Activated CD8-positive, alpha-beta memory T cell treated with anti-CD3 and anti-CD28 coated beads, Interleukin-2, amount 50 U/mL, for 1 hour (primary cell): ENCODE data around the gene DTNB.
"Not testable (repeated sequence)": the region's sequence is repeated elsewhere in the genome, so short reads cannot be mapped to it uniquely, and the experiment has no call there.

Experiments
- DNase-seq: peaks from one replicate; pipeline ENCODE4 v3.0.0-alpha.2; 2020; ENCODE audit errors: extremely low read depth

DTNB gene

DNA sequence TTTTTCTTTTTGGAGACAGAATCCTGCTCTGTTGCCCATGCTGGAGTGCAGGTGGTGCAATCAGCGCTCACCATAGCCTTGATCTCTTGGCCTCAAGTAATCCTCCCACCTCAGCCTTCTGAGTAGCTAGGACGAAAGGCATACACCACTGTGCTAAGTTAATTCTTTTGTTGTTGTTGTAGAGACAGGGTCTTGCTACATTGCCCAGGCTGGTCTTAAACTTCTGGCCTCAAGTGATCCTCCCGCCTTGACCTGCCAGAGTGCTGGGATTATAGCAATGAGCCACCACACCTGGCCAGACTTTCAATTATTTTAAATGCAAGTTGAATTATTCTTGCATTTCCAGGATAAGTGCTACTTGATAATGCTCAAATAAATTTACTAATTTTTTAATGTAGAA, 126.5 kb downstream of the DTNB start:
- DNase-seq, result no peak

DNA sequence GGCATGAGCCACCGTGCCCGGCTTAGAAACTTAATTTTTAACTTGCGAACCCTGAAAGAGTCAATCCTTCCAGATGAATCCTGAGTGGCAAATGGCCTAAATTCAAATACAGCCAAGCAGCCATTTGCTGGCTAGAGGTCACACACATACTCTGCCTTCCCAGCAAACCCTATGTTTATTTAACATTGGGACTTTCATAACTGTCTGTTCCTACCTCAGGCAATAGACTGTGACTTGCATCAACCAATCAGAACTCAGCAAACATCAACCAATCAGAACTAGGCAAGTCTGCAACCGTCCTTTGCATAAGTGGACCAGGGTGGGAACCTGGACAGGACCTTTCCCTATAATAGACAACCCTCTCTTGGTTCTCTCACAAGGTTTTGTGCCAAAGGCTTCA, 127.5 kb downstream of the DTNB start:
- DNase-seq, result no peak

DNA sequence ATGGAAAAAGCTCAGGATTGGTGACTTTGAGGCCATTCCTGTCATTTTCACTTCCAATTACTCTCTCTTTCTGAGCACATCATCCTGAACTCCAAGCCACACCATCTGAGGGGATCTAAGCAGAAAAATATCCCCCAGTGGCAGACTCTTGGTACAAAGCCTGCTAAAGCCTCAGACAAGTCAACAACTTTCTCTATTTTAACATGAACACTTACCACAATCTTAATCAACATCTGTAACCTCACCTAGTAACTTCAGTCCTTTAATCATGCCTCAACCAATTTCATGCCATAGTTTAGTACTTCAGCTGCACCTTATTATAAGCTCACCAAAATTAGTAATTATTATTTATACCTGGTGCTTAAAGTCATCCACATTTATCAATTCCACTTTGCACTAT, 128.9 kb downstream of the DTNB start:
- DNase-seq, result no peak

DNA sequence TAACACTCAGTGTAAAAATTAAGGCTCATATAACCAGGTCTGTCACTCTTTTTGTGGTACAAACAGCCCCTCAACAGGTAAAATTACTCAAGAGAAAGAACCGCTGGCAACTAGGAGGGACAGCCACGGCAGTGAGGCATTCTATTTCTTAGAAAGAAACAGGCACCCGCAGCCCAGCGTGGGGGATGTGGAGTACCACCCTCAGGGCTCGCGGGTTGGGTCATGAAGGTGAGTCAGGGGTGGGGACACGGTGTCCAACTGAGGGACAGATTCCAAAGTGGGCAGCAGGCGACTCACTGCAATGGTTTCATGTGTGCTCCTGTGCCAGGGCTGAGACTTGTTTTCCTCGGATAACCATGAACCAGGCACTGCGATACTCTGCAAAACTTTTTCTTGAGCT, 129.4 kb downstream of the DTNB start:
- DNase-seq, result no peak

DNA sequence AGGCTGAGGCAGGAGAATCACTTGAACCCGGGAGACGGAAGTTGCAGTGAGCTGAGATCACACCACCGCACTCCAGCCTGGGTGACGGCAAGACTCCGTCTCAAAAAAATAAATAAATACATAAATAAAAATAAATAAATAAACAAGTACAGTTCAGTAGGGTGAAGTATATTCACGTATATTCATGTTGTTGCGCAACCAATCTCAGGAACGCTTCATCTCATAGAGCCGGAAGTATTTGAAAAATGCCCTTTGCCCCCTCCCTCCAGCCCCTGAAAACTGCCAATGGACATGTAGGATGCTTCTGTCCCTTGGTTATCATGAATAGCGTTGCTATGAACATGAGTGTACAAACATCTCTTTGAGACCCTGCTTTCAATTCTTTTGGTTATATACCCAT, 132.0 kb downstream of the DTNB start:
- DNase-seq, result no peak

DNA sequence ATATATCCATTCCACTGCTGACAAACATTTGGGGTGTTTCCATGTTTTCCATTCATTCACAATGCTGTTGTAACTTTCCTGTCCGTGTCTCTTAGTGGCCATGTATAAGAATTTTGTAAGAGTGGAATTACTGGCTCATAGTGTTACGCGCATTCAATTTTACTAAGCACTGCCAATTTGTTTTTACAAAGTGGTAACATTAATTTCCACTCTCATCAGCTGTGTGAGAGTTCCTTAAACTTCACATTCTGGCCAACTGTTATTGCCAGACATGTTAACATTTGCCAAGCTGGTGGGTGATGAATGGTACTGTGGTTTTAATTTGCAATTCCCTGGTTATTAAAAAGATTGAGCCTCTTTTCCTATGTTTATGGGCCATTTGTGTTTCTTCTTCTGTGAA, 134.2 kb downstream of the DTNB start:
- DNase-seq, result no peak

DNA sequence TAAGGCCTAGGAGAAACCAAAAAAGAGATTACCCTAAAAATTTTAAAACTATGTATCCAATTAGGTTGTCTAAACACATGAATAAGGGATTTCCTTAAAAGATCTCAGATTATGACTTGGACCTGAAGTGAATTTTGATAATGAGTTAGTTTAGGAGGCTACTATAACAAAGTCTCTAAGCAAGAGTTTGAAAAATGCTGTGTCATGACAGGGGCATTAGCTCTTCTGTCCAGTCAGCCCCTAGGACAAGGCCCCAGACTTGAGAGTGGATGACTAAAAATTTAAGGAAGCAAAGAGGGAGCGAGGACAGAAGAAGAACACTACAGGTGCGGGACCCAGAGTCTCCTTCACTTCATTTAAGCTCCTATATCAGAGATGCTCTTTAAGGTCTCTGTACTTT, 135.9 kb downstream of the DTNB start:
- DNase-seq, result no peak

DNA sequence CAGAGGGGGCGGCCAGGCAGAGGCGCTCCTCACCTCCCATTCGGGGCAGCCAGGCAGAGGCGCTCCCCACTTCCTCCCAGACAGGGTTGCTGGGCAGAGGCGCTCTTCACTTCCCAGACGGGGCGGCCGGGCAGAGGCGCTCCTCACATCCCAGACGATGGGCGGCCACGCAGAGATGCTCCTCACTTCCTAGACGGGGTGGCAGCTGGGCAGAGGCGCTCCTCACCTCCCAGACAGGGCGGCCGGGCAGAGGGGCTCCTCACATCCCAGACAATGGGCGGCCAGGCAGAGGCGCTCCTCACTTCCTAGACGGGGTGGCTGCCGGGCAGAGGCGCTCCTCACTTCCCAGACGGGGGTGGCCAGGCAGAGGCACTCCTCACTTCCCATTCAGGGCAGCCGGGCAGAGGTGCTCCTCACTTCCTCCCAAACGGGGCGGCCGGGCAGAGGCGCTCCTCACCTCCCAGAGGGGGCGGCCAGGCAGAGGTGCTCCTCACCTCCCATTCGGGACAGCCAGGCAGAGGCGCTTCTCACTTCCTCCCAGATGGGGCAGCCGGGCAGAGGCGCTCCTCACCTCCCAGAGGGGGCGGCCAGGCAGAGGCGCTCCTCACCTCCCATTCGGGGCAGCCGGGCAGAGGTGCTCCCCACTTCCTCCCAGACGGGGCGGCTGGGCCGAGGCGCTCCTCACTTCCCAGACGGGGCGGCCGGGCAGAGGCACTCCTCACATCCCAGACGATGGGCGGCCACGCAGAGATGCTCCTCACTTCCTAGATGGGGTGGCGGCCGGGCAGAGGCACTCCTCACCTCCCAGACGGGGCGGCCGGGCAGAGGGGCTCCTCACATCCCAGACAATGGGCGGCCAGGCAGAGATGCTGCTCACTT, 137.7 kb downstream of the DTNB start:
- not testable (repeated sequence) for DNase-seq

DNA sequence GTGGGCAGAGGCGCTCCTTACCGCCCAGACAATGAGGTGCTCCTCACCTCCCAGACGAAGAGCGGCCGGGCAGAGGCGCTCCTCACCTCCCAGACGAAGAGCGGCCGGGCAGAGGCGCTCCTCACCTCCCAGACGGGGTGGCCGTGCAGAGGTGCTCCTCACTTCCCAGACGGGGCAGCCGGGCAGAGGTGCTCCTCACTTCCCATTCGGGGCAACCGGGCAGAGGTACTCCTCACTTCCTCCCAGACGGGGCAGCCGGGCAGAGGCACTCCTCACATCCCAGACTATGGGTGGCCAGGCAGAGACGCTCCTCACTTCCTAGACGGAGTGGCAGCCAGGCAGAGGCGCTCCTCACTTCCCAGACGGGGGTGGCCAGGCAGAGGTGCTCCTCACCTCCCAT, 138.4 kb downstream of the DTNB start:
- DNase-seq, result not testable (repeated sequence)

DNA sequence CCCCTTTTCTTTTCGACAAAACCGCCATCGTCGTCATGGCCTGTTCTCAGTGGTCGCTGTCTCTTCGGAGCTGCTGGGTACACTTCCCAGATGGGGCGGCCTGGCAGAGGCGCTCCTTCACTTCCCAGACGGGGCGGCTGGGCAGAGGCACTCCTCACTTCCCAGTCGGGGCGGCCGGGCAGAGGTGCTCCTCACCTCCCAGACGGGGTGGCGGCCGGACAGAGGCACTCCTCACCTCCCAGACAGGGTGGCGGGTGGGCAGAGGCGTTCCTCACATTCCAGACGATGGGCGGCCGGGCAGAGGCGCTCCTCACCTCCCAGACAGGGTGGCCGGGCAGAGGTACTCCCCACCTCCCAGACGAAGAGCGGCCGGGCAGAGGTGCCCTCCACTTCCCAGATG, 138.9 kb downstream of the DTNB start:
- DNase-seq, result no peak

DNA sequence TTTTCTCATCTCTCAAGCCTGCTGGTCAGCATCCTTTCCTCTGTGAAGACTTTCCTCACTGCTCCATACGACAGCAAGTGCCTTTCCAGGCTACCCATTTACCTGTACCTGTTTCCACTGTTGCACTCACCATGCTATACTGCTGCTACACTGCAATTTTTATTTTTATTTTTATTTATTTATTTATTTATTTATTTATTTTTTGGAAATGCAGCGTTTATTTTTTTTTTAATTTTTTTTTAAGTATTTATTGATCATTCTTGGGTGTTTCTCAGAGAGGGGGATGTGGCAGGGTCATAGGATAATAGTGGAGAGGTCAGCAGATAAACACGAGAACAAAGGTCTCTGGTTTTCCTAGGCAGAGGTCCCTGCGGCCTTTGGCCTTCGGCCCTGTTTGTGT, 139.6 kb downstream of the DTNB start:
- not testable (repeated sequence) for DNase-seq

DNA sequence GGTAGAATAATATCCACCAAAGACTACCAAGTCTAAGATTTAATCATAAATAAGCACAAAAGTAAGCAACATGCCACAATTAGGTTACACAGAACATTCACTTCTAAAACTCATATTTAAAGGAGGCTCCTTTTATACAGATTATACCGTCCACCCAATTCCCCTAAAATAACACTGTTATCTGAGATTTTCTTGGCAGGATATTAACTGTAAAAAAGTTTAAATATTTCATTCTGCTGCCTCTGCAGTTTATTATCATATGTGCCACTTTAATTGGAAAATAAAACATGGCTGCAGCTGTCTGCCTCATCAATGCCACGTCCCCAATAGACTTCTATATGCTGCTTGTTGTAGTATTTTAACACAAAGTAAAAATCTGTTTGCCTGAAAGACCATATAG, 140.9 kb downstream of the DTNB start:
- DNase-seq, result no peak

DNA sequence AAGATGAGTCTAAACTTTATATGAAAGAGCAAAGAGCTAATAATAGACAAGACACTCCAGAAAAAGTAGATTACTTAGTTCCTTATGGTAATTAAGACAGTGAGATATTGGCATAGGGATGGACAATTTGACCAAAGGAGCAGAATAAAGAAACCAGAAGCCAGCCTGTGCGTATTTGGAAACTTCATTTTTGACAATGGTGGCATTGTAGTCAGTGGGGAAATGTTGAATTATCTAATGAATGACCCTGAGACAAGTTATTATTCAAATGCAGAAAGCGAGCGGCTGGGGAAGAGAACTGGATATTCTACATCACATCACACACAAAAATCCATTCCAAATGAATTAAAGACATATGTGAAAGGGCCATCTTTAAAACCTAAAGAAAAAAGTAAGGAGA, 144.3 kb downstream of the DTNB start:
- DNase-seq, result no peak

DNA sequence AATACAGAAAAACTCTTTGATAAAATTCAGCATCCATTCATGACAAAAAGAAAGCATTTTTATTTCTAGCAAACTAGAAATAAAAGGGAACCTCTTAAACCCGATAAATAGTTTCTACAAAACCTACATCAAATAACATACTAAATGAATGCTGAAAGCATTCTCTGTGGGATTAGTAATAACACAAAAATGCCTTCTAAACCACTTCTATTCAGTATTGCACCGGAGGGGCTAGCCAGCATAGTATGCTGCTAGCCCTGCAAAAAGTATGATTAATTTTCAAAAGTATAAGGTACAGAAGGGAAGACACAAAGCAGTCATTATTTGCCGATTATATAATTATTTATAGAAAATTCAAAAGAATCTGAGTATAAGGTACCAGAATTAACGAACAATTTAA, 145.2 kb downstream of the DTNB start:
- DNase-seq, result no peak

DNA sequence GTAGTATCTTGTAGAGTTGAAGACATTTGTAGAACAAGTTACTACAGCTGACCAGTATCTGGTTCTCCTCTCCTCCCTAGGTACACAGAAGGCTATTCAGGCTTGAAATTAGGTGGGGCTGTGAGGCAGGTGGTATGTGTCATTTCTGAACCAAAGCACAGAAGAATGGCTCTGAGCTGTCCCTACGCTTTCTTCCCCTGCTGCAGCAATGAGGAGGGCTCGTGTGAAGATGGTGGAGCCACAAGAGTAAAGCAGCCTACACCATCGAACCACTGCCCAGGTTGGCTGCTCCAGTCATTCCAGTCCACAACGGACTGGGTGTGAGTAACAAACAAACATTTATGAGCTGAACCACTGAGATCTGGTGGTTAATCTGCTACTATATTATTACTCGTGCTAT, 148.9 kb downstream of the DTNB start:
- no peak for DNase-seq

DNA sequence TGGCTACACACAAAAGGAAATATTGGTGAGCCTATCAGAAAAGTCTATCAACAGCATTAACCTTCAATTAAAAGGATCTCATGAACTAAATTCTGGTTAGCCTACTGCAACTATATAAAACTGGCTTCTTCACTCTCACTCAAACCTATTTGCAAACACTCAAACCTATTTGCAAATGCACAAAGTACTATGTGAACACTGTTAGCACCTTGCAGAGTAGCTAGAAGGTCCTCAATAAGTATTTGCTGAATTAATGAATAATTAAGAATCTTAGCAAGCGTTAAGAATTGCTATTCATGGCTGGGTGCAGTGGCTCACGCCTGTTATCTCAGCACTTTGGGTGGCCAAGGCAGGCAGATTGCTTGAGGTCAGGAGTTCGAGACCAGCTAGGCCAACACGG, 150.3 kb downstream of the DTNB start:
- DNase-seq, result no peak

DNA sequence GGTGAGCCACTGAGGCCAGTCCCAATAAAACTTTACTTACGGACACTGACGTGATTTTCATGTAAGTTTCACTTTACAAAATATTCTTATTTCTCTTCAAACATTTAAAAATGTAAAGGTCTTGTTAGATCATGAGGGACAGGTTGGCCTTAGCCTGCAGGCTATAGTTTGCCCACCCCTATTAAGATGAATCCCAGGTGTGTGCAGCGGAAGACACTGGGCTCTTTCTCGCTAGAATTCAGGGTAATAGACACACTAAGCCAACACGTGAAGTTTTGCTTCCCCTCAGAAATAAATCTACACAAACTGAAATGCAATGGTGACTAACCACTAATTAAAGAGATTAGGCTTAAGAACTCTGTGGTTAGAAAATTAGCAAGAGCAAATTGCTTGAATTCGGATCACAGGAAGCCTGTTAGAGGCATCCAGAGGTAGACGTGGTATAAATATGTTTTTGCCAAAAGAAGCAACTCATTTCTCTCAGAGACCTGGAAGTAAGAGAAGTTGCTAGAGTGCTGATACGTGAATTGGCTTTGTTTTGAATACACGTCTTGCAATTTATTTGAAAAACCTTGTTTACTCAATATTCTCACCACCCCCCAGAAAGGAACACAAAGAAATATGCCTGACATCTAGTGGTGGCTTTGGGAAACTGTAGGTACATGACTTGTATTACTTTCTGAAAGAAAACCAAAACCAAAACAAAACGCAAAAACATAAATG, 151.6 kb downstream of the DTNB start:
- no peak for DNase-seq

DNA sequence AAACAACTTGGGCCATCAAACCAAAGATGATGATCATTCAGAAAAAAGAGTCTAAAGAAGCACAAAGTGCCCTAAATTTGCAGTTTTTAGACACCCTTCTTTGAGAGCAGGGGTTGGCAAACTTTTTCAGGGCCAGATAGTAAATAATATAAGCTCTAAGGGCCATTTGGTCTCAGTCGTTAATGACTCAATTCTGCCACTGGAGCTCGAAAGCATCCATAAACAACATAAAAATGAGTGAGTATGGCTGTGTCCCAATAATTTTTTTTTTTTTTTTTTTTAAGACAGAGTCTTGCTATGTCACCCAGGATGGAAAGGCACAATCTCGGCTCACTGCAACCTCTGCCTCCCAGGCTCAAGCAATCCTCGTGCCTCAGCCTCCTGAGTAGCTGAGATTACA, 152.3 kb downstream of the DTNB start:
- DNase-seq, result no peak

DNA sequence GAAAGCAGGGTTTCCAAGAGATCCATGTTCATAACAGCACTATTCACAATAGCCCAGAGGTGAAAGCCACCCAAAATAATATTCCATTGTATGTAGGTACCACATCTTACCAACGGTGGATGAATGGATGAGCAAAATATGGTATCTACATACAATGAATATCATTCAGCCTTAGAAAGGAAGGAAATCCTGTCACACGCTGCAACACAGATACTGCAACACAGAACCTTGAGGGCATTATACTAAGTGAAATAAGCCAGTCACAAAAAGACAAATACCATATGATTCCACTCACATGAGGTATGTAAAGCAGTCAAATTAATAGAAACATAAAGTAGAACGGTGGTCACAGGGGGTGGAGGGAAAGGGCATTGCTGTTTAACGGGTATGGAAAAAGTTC, 155.7 kb downstream of the DTNB start:
- no peak for DNase-seq

DNA sequence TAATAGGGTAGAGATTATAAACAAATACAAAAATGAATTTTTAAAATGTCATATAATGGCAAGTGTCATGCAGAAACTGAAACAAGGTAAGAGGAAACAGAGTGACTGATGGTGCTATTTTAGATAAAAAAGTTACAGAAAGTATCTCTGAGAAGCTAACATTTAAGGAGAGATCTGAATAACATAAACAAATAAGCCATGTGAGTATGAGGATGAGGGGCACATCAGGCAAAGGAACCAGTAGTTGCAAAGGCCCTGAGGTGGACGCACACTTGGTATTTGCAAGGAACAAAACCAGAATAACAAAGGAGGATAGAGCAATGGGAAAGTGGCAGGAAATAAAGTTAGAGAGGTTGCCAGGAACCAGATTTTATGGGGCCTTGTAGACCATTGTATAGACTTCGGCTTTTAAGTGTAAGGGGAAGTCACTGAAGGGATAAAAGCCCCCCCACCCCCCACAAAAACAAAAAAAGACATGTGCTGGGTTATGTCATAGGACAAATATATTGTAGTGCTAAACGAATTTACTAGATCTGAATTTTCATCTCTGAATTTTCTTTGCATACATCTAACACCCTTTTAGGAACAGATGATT, 159.2 kb downstream of the DTNB start:
- no peak for DNase-seq

DNA sequence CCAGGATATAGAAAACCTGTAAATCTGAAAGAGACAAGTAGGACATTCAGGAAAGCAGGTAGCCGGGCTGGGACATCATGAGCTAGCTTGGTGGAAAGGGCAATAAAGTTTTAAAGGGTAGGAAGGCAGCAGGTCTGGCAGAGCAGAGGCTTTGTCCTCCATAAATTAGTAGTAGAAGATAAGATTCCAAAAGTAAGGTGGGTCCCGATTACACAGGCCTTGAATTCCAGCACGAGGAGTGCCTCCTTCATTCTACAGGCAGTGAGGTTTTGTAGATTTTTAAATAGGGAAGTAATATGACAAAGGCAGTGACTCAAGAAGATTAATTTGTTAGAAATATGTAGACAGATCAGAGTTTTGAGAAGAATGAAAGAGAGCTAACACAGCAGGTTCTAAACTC, 160.7 kb downstream of the DTNB start:
- no peak for DNase-seq

DNA sequence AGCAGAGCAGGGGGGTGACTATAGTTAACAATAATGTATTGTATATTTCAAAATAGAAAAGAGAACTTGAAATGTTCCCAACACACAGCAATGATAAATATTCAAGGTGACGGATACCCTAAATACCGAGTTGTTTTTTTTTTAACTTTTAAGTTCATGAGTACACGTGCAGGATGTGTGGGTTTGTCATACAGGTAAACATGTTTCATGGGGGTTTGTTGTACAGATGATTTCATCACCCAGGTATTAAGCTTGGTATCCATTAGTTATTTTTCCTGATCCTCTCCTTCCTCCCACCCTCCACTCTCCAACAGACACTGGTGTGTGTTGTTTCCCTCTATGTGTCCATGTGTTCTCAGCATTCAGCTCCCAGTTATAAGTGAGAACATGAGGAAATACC, 167.2 kb downstream of the DTNB start:
- no peak for DNase-seq

DNA sequence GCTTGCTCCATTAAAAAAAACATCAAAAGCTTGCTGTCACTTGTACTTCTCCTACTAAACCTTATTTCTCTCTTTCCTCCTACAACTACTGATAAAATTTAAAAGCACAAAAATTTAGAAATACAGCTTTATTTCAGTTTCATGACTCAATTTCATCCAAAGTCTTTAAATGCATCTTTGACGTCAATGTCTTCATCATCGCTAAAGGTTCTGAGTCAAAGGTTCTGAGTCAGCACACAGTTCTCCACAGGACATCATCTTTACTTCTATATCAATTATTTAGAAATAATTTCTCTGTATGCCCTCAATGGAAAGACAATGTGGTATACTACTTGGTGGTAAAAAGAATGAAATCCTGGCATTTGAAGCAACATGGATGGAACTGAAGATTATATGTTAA, 167.8 kb downstream of the DTNB start:
- DNase-seq, result no peak
